AG09319 (cell line): ENCODE results near the gene SNRNP40.
"Not testable (repeated sequence)": the region's sequence is repeated elsewhere in the genome, so short reads cannot be mapped to it uniquely, and the experiment has no call there.

ENCODE experiments used
- DNase-seq: peaks from one replicate; pipeline ENCODE4 v3.0.0-alpha.2; 2010; ENCODE audit warnings: low read depth; ENCODE audit errors: extremely low read depth
- CTCF ChIP-seq: IDR thresholded peaks from 2 replicates; pipeline ENCODE4 v1.5.1; 2011; ENCODE audit warnings: low read depth, mild to moderate bottlenecking, inconsistent platforms, low read length, moderate library complexity

SNRNP40 gene

GRCh38 chr1:31302709-31303441 lies 6.3 kb upstream of the SNRNP40 start:
- no peak for DNase-seq
- no peak for TF ChIP-seq CTCF

DNA sequence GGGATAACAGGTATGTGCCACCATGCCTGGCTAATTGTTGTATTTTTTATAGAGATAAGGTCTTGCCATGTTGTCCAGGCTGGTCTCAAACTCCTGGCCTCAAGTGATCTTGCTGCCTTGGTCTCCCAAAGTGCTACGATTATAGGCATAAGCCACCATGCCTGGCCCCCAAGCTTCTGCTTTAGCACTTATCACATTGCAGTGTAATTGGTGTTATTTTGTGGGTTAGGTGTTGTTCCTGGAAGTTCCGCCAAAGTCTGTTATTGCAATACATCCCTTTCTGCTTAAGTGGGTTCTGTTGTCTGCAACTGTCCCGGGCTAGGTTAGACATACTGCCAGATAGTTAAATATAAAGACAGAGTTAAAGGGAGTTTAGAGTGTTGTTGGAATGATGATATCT lies 3.6 kb upstream of the SNRNP40 start:
- no peak for DNase-seq
- TF ChIP-seq CTCF, result no peak

DNA sequence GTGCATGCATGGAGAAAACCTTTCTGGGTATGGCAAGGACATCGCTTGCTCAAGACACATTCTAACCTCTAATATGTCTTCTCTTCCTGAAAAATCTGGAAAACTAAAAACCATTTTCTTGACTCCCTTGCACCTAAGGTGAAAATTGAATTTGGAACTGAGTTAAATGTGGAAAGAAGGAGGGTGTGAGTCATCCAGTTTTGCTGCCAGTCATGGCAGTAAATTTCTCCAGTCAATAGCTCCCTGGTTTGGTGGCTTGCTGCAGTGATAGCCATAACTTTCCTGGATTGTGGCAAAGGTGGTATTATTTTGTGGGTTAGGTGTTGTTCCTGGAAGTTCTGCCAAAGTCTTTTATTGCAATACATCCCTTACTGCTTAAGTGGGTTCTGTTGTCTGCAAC lies 2.8 kb upstream of the SNRNP40 start:
- no peak for TF ChIP-seq CTCF
- DNase-seq, result no peak

- TF ChIP-seq CTCF, result no peak
- no peak for DNase-seq
These were observed 974 bp upstream of the SNRNP40 start for GRCh38 chr1:31297277-31298247.

DNA sequence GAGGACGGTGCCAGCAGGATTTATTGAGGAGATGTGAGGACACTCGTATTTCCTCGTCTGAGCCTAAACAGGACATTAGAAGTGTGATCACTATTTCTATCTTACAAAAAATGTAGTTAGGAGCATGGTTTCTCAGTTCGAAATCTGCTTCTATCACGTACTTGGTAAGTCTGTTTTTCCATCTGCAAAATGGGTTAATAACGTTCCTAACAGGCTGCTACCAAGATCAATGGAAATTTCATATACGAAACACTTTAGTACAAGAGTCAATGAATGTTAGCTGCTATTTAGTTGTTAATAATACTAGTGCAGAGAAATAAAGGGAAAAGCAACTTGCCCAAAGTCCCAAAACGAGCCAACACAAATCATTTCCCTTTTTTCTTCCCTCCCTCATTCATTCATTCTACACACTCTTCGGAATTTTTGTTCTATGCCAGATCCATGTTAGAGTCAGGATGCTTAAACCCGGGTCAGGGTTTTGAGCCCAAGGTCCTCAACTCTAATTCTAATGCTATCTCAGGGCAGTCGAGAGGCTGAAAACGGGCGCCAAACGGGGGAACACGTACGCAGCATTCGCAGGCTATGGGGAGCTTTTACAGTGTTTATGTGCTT lies 608 bp downstream of the SNRNP40 start:
- no peak for TF ChIP-seq CTCF
- DNase-seq, result no peak

GRCh38 chr1:31289021-31289420 lies 7.6 kb downstream of the SNRNP40 start:
- no peak for DNase-seq
- no peak for TF ChIP-seq CTCF

DNA sequence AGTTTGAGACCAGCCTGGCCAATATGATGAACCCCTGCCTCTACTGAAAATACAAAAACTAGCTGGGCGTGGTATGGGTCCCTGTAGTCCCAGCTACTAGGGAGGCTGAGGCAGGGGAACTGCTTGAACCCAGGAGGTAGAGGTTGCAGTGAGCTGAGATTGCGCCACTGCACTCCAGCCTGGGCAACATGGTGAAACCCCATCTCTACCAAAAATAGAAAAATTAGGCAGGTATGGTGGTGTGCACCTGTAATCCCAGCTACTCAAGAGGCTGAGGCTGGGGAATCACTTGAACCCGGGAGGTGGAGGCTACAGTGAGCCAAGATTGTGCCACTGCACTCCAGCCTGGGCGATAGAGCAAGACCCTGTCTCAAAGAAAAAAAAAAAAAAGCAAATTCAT lies 8.8 kb downstream of the SNRNP40 start:
- not testable (repeated sequence) for DNase-seq

- not testable (repeated sequence) for DNase-seq
These were observed 14.2 kb downstream of the SNRNP40 start for GRCh38 chr1:31282426-31282825.
